HPDE6-E6E7 (cell line): ENCODE data around the gene GNA12.
"Not testable (repeated sequence)": the region's sequence is repeated elsewhere in the genome, so short reads cannot be mapped to it uniquely, and the experiment has no call there.

Experiments
- DNase-seq: peaks from one replicate; pipeline ENCODE4 v3.0.0; 2011; ENCODE audit warnings: missing footprints; ENCODE audit errors: extremely low spot score

The GNA12 gene

DNA sequence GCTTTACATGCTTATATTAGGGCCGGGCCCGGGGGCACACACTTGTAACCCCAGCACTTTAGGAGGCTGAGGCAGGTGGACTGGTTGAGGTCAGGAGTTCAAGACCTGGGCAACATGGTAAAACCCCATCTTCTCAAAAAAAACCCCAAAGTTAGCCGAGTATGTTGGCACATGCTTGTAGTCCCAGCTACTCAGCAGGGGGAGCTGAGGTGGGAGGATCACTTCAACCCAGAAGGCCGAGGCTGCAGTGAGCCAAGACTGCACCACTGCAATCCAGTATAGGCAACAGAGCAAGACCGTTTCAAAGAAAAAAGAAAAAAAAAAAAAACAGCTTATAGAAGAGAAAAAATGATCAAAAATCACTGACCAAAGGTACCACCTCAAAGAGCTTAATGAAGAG is 93.0 kb downstream of the GNA12 start:
- no peak for DNase-seq

- no peak for DNase-seq
Measured at GRCh38 chr7:2750004-2750407, 94.1 kb downstream of the GNA12 start.

- not testable (repeated sequence) for DNase-seq
Measured at GRCh38 chr7:2748684-2749083, 95.4 kb downstream of the GNA12 start.

- DNase-seq: not testable (repeated sequence)
Measured at GRCh38 chr7:2743523-2744185, 100.5 kb downstream of the GNA12 start.

GRCh38 chr7:2738766-2739549 is 105.2 kb downstream of the GNA12 start:
- no peak for DNase-seq

DNA sequence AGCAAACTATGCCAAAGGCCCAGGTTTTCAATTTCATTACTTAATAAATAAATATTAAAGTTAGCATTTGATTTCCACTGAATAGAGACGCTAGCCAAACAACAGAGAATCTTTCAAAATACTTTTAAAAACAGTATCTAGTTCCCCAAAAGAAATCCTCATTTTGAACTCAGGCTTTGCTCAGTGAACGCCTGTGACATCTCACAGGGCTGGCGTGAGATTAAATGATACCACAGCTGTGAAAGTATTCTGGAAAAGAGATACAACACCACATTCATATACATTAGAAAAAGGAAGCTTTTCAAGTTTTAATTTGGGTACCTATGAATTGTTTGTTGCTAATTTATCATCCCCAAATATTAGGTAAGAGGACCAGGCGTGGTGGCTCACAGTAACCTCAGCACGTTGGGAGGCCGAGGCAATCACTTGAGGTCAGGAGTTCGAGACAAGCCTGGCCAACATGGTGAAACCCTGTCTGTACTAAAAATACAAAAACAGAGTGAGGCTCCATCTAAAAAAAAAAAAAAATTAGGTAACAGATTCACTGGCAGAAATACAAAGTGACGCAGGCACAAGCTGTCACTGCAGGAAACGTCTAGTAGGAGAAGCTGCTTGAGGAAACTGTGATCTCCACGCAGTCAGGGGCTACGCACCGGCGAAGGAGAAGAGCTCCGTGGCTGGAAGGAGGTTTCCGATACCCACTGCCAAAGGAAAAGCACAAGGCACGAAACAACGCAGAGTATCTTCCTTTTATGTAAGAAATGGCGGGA is 106.2 kb downstream of the GNA12 start:
- no peak for DNase-seq

DNA sequence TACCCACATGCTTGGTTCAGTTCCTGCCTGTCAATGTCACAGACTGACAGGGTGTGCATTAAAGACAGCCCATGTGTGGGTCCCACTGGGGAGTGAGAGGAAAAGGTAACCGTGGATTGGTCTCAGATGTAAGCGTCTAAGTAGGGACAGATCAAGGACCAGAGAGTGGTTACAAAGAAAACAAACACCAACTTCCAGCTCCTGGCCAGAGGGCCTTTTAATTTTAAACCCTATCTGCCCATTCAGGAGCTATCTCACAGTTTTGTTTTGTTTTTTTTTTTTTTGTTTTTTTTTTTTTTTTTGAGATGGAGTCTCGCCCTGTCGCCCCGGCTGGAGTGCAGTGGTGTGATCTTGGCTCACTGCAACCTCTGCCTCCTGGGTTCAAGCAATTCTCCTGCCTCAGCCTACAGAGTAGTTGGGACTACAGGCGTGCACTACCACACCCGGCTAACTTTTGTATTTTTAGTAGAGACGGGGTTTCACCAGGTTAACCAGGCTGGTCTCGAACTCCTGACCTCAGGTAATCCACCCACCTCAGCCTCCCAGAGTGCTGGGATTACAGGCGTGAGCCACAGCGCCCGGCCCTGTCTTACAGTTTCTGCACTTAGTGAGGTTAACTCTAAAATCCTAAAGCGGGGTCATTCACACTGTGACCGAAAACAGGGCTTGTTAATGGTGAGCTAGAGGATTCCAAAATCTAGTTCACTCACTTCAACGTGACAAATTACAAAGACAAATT is 106.9 kb downstream of the GNA12 start:
- DNase-seq: not testable (repeated sequence)

DNA sequence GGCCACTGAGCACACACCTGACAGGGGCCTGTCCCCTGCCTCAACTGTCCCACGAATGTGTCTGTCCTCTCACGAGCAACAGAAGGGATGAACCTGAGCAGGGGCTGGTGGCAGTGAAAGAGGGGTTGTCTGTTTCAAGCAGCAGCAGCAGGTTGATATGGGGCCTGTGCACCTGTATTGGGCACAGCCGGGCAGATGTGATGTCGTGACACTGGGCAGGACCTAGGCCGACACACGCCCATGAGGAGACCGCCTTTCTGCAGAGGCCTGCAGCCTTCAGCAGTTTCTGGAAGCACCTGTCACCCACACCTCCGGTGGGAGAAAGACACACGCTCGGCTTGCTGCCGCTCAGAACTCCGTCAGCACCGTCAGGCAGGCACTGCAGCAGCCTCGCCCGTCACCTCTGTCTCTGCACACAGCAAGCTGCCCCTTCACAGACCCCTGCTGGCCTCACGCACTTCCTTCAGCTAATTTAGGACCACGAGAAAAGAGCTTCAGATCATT is 107.6 kb downstream of the GNA12 start:
- DNase-seq: no peak

GRCh38 chr7:2735744-2736143 is 108.4 kb downstream of the GNA12 start:
- DNase-seq: no peak

GRCh38 chr7:2734751-2735571 is 109.1 kb downstream of the GNA12 start:
- DNase-seq: no peak

DNA sequence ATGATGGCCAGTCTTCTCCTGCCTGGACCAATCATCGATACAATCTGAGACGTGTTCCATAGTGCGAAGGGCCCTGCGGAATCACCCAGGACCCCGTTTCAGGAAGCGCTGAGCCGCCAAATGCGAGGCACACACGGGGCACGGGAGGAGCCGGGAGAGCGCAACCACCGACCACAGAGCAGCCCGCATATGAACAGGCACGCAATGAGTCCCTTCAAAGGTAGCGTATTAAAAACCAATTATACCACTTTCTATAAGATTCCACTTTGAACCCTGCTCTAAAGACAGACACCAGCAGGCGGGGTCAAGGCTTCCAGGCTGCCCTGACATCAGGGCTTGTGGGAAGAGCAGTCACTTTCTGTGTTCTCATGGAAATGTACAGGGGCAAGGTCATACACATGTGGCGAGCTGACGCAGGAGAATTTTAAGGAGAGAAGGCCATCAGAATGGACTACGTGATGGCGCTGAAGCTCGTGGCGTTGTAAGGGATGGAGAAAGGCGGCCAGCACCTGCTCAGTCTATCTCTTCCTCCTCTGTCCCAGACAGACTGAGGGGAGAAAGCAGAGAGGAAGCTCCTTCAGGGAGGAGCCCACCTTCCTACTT is 109.9 kb downstream of the GNA12 start:
- no peak for DNase-seq

DNA sequence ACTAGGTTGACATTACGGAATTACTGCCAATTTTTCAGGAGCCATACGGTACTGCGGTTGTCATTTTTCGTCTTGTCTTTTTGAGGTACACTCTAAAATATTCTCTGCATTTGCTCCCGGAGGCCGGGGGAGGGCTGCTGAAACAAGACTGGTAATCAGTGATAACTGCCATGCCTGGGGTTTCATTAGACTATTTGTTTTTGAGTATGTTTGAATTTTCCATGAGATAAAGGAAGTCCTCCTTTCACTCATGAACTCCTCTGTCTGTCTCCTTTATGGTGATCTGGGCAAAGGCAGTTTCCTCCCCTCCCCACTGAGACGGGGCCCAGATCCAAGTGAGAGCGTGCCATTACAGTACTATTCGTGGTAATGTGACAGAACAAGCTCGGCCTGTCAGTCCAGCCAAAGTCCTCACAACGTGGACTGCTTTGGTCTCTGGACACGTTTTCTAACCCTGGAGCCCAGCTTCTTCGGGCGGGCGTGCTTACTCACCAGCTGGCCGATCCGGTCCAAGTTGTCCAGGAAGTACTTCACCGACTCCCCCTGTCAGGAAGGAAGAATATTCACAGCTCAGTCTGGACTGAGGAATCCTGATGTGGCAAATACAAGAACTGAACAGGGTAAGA is 111.0 kb downstream of the GNA12 start:
- peak; percentile 55 for DNase-seq

GRCh38 chr7:2732388-2732787 is 111.7 kb downstream of the GNA12 start:
- no peak for DNase-seq

GRCh38 chr7:2730846-2731770 is 113.0 kb downstream of the GNA12 start:
- DNase-seq: no peak

- no peak for DNase-seq
Measured at GRCh38 chr7:2729893-2730716, 114.0 kb downstream of the GNA12 start.

DNA sequence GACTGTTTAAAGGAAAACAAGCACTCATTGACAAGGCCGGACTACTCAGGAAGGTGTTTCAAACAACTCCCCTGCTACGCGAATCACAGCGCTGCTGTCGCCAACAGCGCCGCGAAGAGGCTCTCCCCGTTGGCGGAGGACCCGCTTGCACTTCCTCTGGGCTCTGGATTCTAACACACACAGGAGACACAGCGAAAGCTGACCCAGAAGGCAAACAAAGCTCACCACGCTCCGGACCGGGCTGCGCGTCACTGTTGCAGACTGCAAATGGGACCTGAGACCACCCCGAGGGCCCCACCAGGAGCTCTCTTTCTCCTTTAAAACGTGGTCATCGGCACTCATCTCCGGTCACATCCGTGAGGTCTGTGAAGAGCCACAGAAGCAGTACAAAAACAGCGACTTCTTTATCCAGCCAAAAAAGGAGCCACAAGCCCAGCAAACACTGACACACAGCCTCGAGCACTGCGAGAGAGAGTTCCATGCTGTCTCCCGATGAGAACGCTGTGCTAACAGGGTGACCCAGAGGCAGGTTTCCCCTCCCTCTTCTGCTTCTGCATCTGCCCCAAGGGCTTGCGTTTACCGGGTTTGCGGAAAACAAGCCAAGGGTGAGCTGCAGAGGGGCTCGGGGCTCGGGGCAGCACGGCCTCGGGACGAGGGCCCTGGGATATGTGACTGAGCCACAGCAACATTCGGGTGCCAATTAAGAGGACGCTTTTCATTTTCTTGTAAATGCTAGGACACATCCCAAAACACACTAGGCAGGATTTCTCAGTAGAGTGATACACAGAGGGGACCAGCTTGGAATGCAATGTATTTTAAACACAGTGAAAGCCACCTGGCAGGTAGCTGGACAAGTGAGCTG is 114.8 kb downstream of the GNA12 start:
- DNase-seq: no peak
